PC-3 (cell line): Measurements from ENCODE around the gene STON1.
A peak's percentile ranks its signal among the peaks of the same experiment; 100 is the strongest.

Experiments
- EZH2 ChIP-seq: fragments of 300-600 bp; sonication (generic); IDR thresholded peaks from one replicate; pipeline ENCODE4 v1.6.1; 2017; ENCODE audit warnings: antibody characterized with exemption, mild to moderate bottlenecking, low read length; ENCODE audit not compliant: unreplicated experiment
- EZH2phosphoT487 ChIP-seq: fragments of 300-600 bp; sonication (generic); IDR thresholded peaks from 2 replicates; pipeline ENCODE4 v1.6.1; 2018; ENCODE audit warnings: mild to moderate bottlenecking, antibody characterized with exemption, low read length, borderline replicate concordance
- TF ChIP-seq, protein P1 (sequence below): fragments of 300-600 bp; sonication (generic); conservative IDR thresholded peaks from 2 replicates; pipeline ENCODE4 v1.5.1; 2017; ENCODE audit warnings: antibody characterized with exemption, low read depth, mild to moderate bottlenecking, low read length

DNA sequence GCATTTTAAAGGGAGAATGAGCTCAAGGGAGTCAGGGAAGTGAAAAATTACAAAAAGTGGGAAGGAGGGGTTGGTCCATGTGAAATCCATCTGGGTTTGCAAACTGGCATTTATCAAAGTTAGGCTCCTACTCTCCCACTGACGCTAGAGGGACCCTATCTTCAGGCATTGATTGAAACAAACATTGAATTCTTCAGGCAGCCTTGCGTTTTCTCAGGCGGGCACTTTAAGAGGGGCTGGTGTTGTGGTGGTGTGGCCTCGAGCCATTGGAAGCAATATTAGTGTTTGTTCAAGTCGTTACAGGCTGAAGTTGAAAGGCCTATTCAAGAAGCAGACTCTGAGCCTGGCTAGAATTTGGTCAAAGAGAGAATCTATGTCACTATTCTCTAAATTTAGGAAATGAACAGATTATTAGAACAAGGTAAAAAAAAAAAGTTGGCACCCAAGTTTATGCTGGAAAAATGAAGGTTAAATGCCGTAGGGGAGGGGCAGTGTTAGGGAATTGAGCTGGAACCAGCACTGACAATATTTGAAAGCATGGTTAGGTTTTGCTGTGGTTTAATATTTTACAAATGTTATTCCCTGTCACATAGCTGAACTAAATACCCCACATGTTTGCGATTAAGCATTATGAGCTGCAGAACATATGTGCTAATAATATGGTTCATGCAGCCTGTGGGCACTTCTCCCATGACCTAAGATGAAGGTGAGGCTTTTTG is 36.8 kb downstream of the STON1 start:
- TF ChIP-seq, protein P1, sequence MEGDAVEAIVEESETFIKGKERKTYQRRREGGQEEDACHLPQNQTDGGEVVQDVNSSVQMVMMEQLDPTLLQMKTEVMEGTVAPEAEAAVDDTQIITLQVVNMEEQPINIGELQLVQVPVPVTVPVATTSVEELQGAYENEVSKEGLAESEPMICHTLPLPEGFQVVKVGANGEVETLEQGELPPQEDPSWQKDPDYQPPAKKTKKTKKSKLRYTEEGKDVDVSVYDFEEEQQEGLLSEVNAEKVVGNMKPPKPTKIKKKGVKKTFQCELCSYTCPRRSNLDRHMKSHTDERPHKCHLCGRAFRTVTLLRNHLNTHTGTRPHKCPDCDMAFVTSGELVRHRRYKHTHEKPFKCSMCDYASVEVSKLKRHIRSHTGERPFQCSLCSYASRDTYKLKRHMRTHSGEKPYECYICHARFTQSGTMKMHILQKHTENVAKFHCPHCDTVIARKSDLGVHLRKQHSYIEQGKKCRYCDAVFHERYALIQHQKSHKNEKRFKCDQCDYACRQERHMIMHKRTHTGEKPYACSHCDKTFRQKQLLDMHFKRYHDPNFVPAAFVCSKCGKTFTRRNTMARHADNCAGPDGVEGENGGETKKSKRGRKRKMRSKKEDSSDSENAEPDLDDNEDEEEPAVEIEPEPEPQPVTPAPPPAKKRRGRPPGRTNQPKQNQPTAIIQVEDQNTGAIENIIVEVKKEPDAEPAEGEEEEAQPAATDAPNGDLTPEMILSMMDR: peak; percentile 31; the same call in 1 of the 2 replicates
- TF ChIP-seq EZH2phosphoT487: no peak
- TF ChIP-seq EZH2: no peak
